ENCODE results near the gene PARD3B. TPM values are rescaled to one million over a fixed set of nuclear protein-coding genes. Genes with fewer than 3 reads are reported as not detected.

PARD3B gene
- total RNA-seq, 1 experiment from 2014 or later: 3.6 TPM

DNA sequence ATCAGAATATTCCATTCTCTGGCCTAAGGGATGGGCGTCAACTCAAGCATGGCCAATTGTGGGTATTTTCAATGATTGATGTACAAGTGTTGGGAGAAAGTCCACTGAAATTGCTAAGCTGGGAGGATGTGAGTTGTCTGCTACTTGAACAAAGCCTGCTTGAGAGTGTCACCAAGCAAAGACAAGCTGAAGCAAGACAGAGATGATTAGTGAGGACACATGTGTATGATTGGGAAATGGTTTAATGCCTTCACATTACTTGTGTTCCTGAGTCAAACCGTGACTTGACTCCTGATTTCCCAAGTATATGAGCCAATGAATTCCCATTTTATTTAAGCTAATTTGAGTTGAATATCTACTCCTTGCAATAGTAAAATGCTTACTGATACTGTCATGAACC is 1113.3 kb downstream of the PARD3B start:
- H3K4me3 ChIP-seq (ENCODE audit: low read depth in 2 of 2, low read length in 2 of 2): no peak overlapping the region
- H3K27me3 ChIP-seq (ENCODE audit: control insufficient read depth, insufficient read depth, low read length): no peaks in the 10 kb centered on the region; the same call in 1 of the 2 replicates
- CTCF ChIA-PET: no interaction called here
- H3K4me1 ChIP-seq (ENCODE audit: control insufficient read depth, insufficient read depth, low read length): no peaks in the 10 kb centered on the region
- ATAC-seq (no peak), DNase-seq (ENCODE audit: low read depth, low spot score) (no peak)
- TF ChIP-seq, protein P1, sequence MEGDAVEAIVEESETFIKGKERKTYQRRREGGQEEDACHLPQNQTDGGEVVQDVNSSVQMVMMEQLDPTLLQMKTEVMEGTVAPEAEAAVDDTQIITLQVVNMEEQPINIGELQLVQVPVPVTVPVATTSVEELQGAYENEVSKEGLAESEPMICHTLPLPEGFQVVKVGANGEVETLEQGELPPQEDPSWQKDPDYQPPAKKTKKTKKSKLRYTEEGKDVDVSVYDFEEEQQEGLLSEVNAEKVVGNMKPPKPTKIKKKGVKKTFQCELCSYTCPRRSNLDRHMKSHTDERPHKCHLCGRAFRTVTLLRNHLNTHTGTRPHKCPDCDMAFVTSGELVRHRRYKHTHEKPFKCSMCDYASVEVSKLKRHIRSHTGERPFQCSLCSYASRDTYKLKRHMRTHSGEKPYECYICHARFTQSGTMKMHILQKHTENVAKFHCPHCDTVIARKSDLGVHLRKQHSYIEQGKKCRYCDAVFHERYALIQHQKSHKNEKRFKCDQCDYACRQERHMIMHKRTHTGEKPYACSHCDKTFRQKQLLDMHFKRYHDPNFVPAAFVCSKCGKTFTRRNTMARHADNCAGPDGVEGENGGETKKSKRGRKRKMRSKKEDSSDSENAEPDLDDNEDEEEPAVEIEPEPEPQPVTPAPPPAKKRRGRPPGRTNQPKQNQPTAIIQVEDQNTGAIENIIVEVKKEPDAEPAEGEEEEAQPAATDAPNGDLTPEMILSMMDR (IDR thresholded peaks at IDR 0.05): no peak
- no peak for TF ChIP-seq SIN3A (IDR thresholded peaks at IDR 0.05; ENCODE audit: borderline replicate concordance, insufficient read depth, low read depth, low read length)
- TF ChIP-seq, protein P2, sequence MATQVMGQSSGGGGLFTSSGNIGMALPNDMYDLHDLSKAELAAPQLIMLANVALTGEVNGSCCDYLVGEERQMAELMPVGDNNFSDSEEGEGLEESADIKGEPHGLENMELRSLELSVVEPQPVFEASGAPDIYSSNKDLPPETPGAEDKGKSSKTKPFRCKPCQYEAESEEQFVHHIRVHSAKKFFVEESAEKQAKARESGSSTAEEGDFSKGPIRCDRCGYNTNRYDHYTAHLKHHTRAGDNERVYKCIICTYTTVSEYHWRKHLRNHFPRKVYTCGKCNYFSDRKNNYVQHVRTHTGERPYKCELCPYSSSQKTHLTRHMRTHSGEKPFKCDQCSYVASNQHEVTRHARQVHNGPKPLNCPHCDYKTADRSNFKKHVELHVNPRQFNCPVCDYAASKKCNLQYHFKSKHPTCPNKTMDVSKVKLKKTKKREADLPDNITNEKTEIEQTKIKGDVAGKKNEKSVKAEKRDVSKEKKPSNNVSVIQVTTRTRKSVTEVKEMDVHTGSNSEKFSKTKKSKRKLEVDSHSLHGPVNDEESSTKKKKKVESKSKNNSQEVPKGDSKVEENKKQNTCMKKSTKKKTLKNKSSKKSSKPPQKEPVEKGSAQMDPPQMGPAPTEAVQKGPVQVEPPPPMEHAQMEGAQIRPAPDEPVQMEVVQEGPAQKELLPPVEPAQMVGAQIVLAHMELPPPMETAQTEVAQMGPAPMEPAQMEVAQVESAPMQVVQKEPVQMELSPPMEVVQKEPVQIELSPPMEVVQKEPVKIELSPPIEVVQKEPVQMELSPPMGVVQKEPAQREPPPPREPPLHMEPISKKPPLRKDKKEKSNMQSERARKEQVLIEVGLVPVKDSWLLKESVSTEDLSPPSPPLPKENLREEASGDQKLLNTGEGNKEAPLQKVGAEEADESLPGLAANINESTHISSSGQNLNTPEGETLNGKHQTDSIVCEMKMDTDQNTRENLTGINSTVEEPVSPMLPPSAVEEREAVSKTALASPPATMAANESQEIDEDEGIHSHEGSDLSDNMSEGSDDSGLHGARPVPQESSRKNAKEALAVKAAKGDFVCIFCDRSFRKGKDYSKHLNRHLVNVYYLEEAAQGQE (IDR thresholded peaks at IDR 0.05; ENCODE audit: insufficient read depth in 1 of 2, low read depth in 2 of 2, low read length in 1 of 2): no peak
- no peak for TF ChIP-seq POLR2AphosphoS5 (IDR thresholded peaks at IDR 0.05; ENCODE audit: low read depth, low read length)
- TF ChIP-seq TCF7L2 (IDR thresholded peaks at IDR 0.05; ENCODE audit: low read depth, low read length): no peak
- POLR2A ChIA-PET: no interaction called here
- H3K9me3 ChIP-seq (ENCODE audit: control insufficient read depth, insufficient read depth, low read depth, low read length): no peaks in the 10 kb centered on the region
- in situ Hi-C loops (cut with HindIII; ENCODE audit: low pct_unique_long_range_greater_than_20kb, low sequenced_read_pairs): no loop called here
- intact Hi-C loops (cut with micrococcal nuclease; ENCODE audit: unreplicated experiment): no loop called here
- no peak overlapping the region for H3K27ac ChIP-seq (ENCODE audit: low read length)
- BruUV-seq (replicated peaks): no TSS peak
- H3K36me3 ChIP-seq (ENCODE audit: control insufficient read depth, insufficient read depth, low read length): no peaks in the 10 kb centered on the region

DNA sequence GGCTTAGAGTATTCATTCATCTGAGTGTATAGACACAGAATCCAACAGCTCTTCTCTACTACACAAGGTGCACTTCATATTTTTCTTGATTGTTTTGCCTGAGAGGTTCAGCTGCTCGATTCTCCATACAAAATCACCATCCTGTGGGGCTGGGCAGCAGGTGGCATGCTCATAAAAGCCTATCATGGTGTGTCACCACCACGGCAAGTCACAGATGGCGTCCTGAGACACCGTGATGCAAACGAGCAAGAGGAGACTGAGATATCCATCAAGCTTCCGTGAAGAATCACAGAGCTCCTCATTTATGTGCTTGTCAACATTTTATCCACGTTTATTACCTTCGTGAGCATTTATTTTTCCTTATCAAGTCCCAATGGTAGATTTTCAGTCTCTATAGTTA is 1114.6 kb downstream of the PARD3B start:
- intact Hi-C loops (cut with micrococcal nuclease; ENCODE audit: unreplicated experiment) (no loop called here), in situ Hi-C loops (cut with HindIII; ENCODE audit: low pct_unique_long_range_greater_than_20kb, low sequenced_read_pairs) (no loop called here)
- ChIA-PET CTCF (no interaction called here), POLR2A (no interaction called here)
- Histone ChIP-seq H3K27me3 (ENCODE audit: control insufficient read depth, insufficient read depth, low read length) (no peaks in the 10 kb centered on the region; the same call in 1 of the 2 replicates), H3K27ac (ENCODE audit: low read length) (no peak overlapping the region), H3K4me1 (ENCODE audit: control insufficient read depth, insufficient read depth, low read length) (no peaks in the 10 kb centered on the region), H3K36me3 (ENCODE audit: control insufficient read depth, insufficient read depth, low read length) (no peaks in the 10 kb centered on the region), H3K4me3 (ENCODE audit: low read depth in 2 of 2, low read length in 2 of 2) (no peak overlapping the region), H3K9me3 (ENCODE audit: control insufficient read depth, insufficient read depth, low read depth, low read length) (no peaks in the 10 kb centered on the region)
- no peak for ATAC-seq
- TF ChIP-seq SIN3A (IDR thresholded peaks at IDR 0.05; ENCODE audit: borderline replicate concordance, insufficient read depth, low read depth, low read length) (no peak), TCF7L2 (IDR thresholded peaks at IDR 0.05; ENCODE audit: low read depth, low read length) (no peak), POLR2AphosphoS5 (IDR thresholded peaks at IDR 0.05; ENCODE audit: low read depth, low read length) (no peak)
- TF ChIP-seq, protein P2 (IDR thresholded peaks at IDR 0.05; ENCODE audit: insufficient read depth in 1 of 2, low read depth in 2 of 2, low read length in 1 of 2): no peak
- TF ChIP-seq, protein P1 (IDR thresholded peaks at IDR 0.05): no peak
- no peak for DNase-seq (ENCODE audit: low read depth, low spot score)
- BruUV-seq (replicated peaks): no TSS peak

Data from Panc1 (cell line).